Tracheal epithelial cell (primary cell): Measurements from ENCODE around the gene POPDC2. TPM values are rescaled to one million over a fixed set of nuclear protein-coding genes. Genes with fewer than 3 reads are reported as not detected.

ENCODE experiments used
- total RNA-seq: library from RNA; depleted of rRNA; stranded (reverse); fragments of >200 nt; gene quantifications from 2 replicates; pipeline ENCODE4 v1.2.1, GENCODE V29; 2014

Gene POPDC2
- total RNA-seq: not detected in 2 replicates

GRCh38 chr3:119660474-119661440 is at the start of gene POPDC2:
TSS of gene POPDC2 (minus strand) at chr3:119660589. CDS start at chr3:119660423, 166 bp downstream.

GRCh38 chr3:119702530-119703527 is 42.4 kb upstream of the POPDC2 start, which contains the start of gene CFAP91:
TSS of gene CFAP91 (plus strand) at chr3:119703022. CDS start at chr3:119703099, 77 bp downstream.

GRCh38 chr3:119676771-119677640 is 16.6 kb upstream of the POPDC2 start, which contains the start of gene COX17:
TSS of gene COX17 (minus strand) at chr3:119677406. CDS start at chr3:119677310, 96 bp downstream.

GRCh38 chr3:119597548-119598288 is 62.7 kb downstream of the POPDC2 start, which contains the start of gene PLA1A:
TSS of gene PLA1A (plus strand) at chr3:119597885. CDS start at chr3:119597914, 29 bp downstream.

Other genes with a start within 250 kb of the POPDC2 start
- 21.1 and 29.6 TPM in 2 replicates for gene TMEM39A, start 197.0 kb downstream of the POPDC2 start, total RNA-seq
- gene POGLUT1, start 191.6 kb downstream of the POPDC2 start, total RNA-seq: 18.1 and 19.2 TPM in 2 replicates
- gene TIMMDC1, start 162.0 kb downstream of the POPDC2 start, total RNA-seq: 45.5 and 57.3 TPM in 2 replicates
- under 0.01 TPM in 1 of 2 replicates, not detected in the other for gene CD80, start 101.0 kb downstream of the POPDC2 start, total RNA-seq
- gene ADPRH, start 81.1 kb downstream of the POPDC2 start, total RNA-seq: 1.1 and 1.7 TPM in 2 replicates
- under 0.01 and 0.96 TPM in 2 replicates for gene PLA1A, start 62.7 kb downstream of the POPDC2 start, total RNA-seq
- 11.3 and 13.3 TPM in 2 replicates for gene COX17, start 16.8 kb upstream of the POPDC2 start, total RNA-seq
- 0.48 TPM in 1 of 2 replicates, not detected in the other for gene CFAP91, start 42.4 kb upstream of the POPDC2 start, total RNA-seq
- gene NR1I2, start 121.5 kb upstream of the POPDC2 start, total RNA-seq: not detected in 2 replicates